ENCODE measurements around the gene SPOCK1.

DNA sequence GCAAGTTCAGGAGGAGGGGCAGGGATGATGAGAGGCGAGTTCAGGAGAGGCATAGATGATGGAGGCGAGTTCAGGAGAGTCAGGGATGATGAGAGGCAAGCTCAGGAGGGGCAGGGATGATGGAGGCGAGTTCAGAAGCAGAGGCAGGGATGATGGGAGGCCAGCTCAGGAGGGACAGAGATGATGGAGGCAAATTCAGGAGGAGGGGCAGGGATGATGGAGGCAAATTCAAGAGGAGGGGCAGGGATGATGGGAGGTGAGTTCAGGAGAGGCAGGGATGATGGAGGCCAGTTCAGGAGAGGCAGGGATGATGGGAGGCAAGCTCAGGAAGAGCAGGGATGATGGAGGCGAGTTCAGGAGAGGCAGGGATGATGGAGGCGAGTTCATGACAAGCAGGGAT lies 17.8 kb upstream of the SPOCK1 start:
- TF ChIP-seq, protein P1, sequence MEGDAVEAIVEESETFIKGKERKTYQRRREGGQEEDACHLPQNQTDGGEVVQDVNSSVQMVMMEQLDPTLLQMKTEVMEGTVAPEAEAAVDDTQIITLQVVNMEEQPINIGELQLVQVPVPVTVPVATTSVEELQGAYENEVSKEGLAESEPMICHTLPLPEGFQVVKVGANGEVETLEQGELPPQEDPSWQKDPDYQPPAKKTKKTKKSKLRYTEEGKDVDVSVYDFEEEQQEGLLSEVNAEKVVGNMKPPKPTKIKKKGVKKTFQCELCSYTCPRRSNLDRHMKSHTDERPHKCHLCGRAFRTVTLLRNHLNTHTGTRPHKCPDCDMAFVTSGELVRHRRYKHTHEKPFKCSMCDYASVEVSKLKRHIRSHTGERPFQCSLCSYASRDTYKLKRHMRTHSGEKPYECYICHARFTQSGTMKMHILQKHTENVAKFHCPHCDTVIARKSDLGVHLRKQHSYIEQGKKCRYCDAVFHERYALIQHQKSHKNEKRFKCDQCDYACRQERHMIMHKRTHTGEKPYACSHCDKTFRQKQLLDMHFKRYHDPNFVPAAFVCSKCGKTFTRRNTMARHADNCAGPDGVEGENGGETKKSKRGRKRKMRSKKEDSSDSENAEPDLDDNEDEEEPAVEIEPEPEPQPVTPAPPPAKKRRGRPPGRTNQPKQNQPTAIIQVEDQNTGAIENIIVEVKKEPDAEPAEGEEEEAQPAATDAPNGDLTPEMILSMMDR (IDR thresholded peaks at IDR 0.05) = no peak
- TF ChIP-seq POLR2AphosphoS5 (IDR thresholded peaks at IDR 0.05) = no peak

All from stomach (tissue), 4 donors.